Body of pancreas (tissue), 4 donors: ENCODE data around the gene DAB2IP.

Experiments used
- POLR2A ChIP-seq, 3 donors: fragments of 450-650 bp; IDR thresholded peaks; one replicate each; pipeline ENCODE4 v1.6.1; 2016; ENCODE audit warnings: antibody characterized with exemption in 3 of 3, mild to moderate bottlenecking in 2 of 3
- TF ChIP-seq, protein P1 (sequence below), 7 experiments: fragments of 450-650 bp in 4 of 7; fragments of 200-600 bp in 3 of 7; sonication (generic) in 3 of 7; IDR thresholded peaks; one replicate each; pipeline ENCODE4 v1.5.1; 2016 to 2019; ENCODE audit warnings: antibody characterized with exemption in 7 of 7

DNA sequence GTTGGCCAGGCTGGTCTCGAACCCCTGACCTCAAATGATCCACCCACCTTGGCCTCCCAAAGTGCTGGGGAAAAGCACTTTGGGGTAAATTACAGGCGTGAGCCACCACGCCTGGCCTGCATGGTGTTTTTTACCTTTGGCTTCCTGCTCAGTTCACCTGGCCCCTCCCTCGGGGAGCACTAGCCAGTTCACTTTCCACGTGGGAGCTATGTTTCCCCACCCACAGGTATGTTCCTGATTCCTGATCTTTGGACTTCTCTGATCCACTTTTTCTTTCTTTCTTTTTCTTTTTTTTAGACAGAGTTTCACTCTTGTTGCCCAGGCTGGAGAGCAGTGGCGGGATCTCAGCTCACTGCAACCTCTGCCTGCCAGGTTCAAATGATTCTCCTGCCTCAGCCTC is 15.8 kb downstream of the DAB2IP start:
- TF ChIP-seq POLR2A (IDR thresholded peaks at IDR 0.05): no peak
- TF ChIP-seq, protein P1, sequence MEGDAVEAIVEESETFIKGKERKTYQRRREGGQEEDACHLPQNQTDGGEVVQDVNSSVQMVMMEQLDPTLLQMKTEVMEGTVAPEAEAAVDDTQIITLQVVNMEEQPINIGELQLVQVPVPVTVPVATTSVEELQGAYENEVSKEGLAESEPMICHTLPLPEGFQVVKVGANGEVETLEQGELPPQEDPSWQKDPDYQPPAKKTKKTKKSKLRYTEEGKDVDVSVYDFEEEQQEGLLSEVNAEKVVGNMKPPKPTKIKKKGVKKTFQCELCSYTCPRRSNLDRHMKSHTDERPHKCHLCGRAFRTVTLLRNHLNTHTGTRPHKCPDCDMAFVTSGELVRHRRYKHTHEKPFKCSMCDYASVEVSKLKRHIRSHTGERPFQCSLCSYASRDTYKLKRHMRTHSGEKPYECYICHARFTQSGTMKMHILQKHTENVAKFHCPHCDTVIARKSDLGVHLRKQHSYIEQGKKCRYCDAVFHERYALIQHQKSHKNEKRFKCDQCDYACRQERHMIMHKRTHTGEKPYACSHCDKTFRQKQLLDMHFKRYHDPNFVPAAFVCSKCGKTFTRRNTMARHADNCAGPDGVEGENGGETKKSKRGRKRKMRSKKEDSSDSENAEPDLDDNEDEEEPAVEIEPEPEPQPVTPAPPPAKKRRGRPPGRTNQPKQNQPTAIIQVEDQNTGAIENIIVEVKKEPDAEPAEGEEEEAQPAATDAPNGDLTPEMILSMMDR (IDR thresholded peaks at IDR 0.05): no peak
